ENCODE data around the gene SLC5A7. TPM values are rescaled to one million over a fixed set of nuclear protein-coding genes. Genes with fewer than 3 reads are reported as not detected.

Gene SLC5A7
- not detected in 2 replicates for total RNA-seq
- total RNA-seq (2013) = not detected
- polyA plus RNA-seq = not detected in 2 replicates
- polyA minus RNA-seq = not detected in 2 replicates

GRCh38 chr2:107986278-107987217 is at the start of gene SLC5A7:
Gene SLC5A7, plus strand, starts transcription at chr2:107986524. Its CDS starts 1,632 bp downstream, at chr2:107988156.
- Histone ChIP-seq H4K20me1 (ENCODE audit: control insufficient read depth, insufficient read depth, low read length, poor library complexity, severe bottlenecking) (no peaks in the 10 kb centered on the region), H3K4me2 (replicated peaks; ENCODE audit: low read depth, low read length, poor library complexity, severe bottlenecking) (no peak within 1 kb of the TSS), H3K27ac (ENCODE audit: low read length in 2 of 2) (no peak within 1 kb of the TSS), H3K4me1 (ENCODE audit: control insufficient read depth in 2 of 2, insufficient read depth in 2 of 2, low read length in 2 of 2) (no peaks in the 10 kb centered on the region), H3K4me3 (ENCODE audit: control extremely low read depth in 1 of 5, extremely low read depth in 1 of 5, insufficient read depth in 1 of 5, low read depth in 2 of 5, low read length in 4 of 5) (no peak within 1 kb of the TSS), H3K9ac (ENCODE audit: low read length) (no peak within 1 kb of the TSS), H3K27me3 (replicated peaks in 1 of 4; ENCODE audit: control extremely low read depth in 1 of 4, control insufficient read depth in 3 of 4, insufficient read depth in 4 of 4, low read length in 3 of 4) (peaks cover 0 to 3% (median 0%) of the 10 kb centered on the region in 4 experiments), H3K9me3 (ENCODE audit: control extremely low read depth in 1 of 3, control insufficient read depth in 2 of 3, insufficient read depth in 1 of 3, low read length in 2 of 3) (peaks cover 0 to 9% (median 0%) of the 10 kb centered on the region in 3 donors), H3K36me3 (replicated peaks in 1 of 2; ENCODE audit: control extremely low read depth in 1 of 2, control insufficient read depth in 1 of 2, extremely low read depth in 1 of 2, insufficient read depth in 2 of 2, low read length in 1 of 2) (no peaks in the 10 kb centered on the region), H2AFZ (ENCODE audit: insufficient read depth, low read depth, low read length, poor library complexity, severe bottlenecking) (no peak within 1 kb of the TSS), H3K79me2 (ENCODE audit: control insufficient read depth, insufficient read depth, low read length) (no peaks in the 10 kb centered on the region)
- DNase-seq (no peak), ATAC-seq (ENCODE audit: low read depth) (no peak)
- Mint-ChIP-seq H3K27me3 (peaks cover 7% of the 10 kb centered on the region), H3K4me1 (no peaks in the 10 kb centered on the region), H3K4me3 (no peak within 1 kb of the TSS), H3K9me3 (ENCODE audit: insufficient read depth) (no peaks in the 10 kb centered on the region), H3K27ac (no peak within 1 kb of the TSS)
- CTCF ChIA-PET = no interaction called here
- POLR2A ChIA-PET = no interaction called here
- TF ChIP-seq CTCF (IDR thresholded peaks at IDR 0.05) (no peak), EZH2 (IDR thresholded peaks at IDR 0.05; ENCODE audit: borderline replicate concordance, insufficient read depth, low read depth, low read length, poor library complexity, severe bottlenecking) (no peak)
- intact Hi-C loops (cut with micrococcal nuclease) = no loop called here
- WGBS (ENCODE audit: insufficient coverage) = 17% methylated on average over 67 of the region's 75 CpGs

DNA sequence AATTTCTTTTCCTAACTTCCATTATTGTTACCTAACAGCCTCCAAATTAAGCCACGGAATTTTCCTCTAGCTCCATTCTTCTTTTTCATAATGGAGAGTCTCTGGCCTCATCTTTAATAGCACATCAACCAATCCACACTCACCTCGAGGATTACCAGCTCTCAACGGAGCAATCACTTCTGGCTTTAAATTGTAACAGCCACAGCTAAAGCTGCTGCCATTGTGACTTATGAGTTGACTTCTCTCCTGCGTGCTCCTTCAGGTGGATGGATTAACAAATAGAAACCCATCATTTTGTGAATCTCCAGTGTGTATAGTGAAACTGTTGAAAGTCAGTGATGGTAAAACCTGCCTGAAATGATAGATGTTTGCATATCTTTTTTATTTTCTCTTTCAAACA is 24.9 kb upstream of the SLC5A7 start:
- intact Hi-C loops (cut with micrococcal nuclease) = no loop called here
- Histone ChIP-seq H3K4me3 (ENCODE audit: control extremely low read depth in 1 of 5, extremely low read depth in 1 of 5, insufficient read depth in 1 of 5, low read depth in 2 of 5, low read length in 4 of 5) (no peak overlapping the region), H3K27me3 (replicated peaks in 1 of 4; ENCODE audit: control extremely low read depth in 1 of 4, control insufficient read depth in 3 of 4, insufficient read depth in 4 of 4, low read length in 3 of 4) (no peaks in the 10 kb centered on the region), H3K9me3 (ENCODE audit: control extremely low read depth in 1 of 3, control insufficient read depth in 2 of 3, insufficient read depth in 1 of 3, low read length in 2 of 3) (no peaks in the 10 kb centered on the region), H3K36me3 (replicated peaks in 1 of 2; ENCODE audit: control extremely low read depth in 1 of 2, control insufficient read depth in 1 of 2, extremely low read depth in 1 of 2, insufficient read depth in 2 of 2, low read length in 1 of 2) (no peaks in the 10 kb centered on the region), H3K4me1 (ENCODE audit: control insufficient read depth in 2 of 2, insufficient read depth in 2 of 2, low read length in 2 of 2) (no peaks in the 10 kb centered on the region), H3K27ac (ENCODE audit: low read length in 2 of 2) (no peak overlapping the region), H3K9ac (ENCODE audit: low read length) (no peak overlapping the region), H4K20me1 (ENCODE audit: control insufficient read depth, insufficient read depth, low read length, poor library complexity, severe bottlenecking) (no peaks in the 10 kb centered on the region), H3K79me2 (ENCODE audit: control insufficient read depth, insufficient read depth, low read length) (no peaks in the 10 kb centered on the region), H2AFZ (ENCODE audit: insufficient read depth, low read depth, low read length, poor library complexity, severe bottlenecking) (no peak overlapping the region), H3K4me2 (replicated peaks; ENCODE audit: low read depth, low read length, poor library complexity, severe bottlenecking) (no peak overlapping the region)
- WGBS (ENCODE audit: insufficient coverage) = 83% methylated on average over 3 of the region's 4 CpGs
- Mint-ChIP-seq H3K4me3 (no peak overlapping the region), H3K4me1 (no peaks in the 10 kb centered on the region), H3K27me3 (no peaks in the 10 kb centered on the region), H3K9me3 (ENCODE audit: insufficient read depth) (no peaks in the 10 kb centered on the region), H3K27ac (no peak overlapping the region)
- TF ChIP-seq EZH2 (IDR thresholded peaks at IDR 0.05; ENCODE audit: borderline replicate concordance, insufficient read depth, low read depth, low read length, poor library complexity, severe bottlenecking) = no peak
- TF ChIP-seq CTCF (IDR thresholded peaks at IDR 0.05) = no peak
- ATAC-seq (ENCODE audit: low read depth) = no peak
- POLR2A ChIA-PET = no interaction called here
- DNase-seq = no peak
- CTCF ChIA-PET = no interaction called here
